ENCODE results near the gene CFI. TPM values are rescaled to one million over a fixed set of nuclear protein-coding genes. Genes with fewer than 3 reads are reported as not detected.

CFI gene
- not detected for total RNA-seq (2013)
- polyA plus RNA-seq, result not detected
- not detected in 2 replicates for polyA minus RNA-seq
- 0 to 1.5 (median 0) reads per million in 11 experiments for total RNA-seq

- H2AFZ ChIP-seq (ENCODE audit: insufficient read depth, low read depth, low read length, poor library complexity, severe bottlenecking), result peak within 1 kb of the TSS; percentile 7
- no CpG with 5 or more reads among the region's 2 CpGs for WGBS (ENCODE audit: insufficient coverage)
- no peak within 1 kb of the TSS for H3K9ac ChIP-seq (ENCODE audit: insufficient read depth, low read length, poor library complexity, severe bottlenecking)
- no peaks in the 10 kb centered on the region for H3K36me3 ChIP-seq (replicated peaks in 1 of 2; ENCODE audit: control insufficient read depth in 1 of 2, insufficient read depth in 2 of 2, low read length in 2 of 2)
- Mint-ChIP-seq H3K27ac (no peak within 1 kb of the TSS), H3K36me3 (no peaks in the 10 kb centered on the region), H3K4me3 (peak within 1 kb of the TSS in 1 of 2 donors; percentile 26), H3K27me3 (ENCODE audit: low read depth in 3 of 3) (peaks cover 0 to 2% (median 0%) of the 10 kb centered on the region in 3 donors), H3K4me1 (peaks cover 2% of the 10 kb centered on the region), H3K9me3 (peaks cover 0 to 2% (median 0%) of the 10 kb centered on the region in 7 donors)
- TF ChIP-seq CTCF (IDR thresholded peaks at IDR 0.05), result no peak
- intact Hi-C loops (cut with micrococcal nuclease), result no loop called here
- no peaks in the 10 kb centered on the region for H3K4me1 ChIP-seq (ENCODE audit: control insufficient read depth in 1 of 2, insufficient read depth in 2 of 2, low read length in 2 of 2)
- no peak within 1 kb of the TSS for H3K4me2 ChIP-seq (replicated peaks; ENCODE audit: extremely low read depth, low read length, poor library complexity, severe bottlenecking)
- H4K20me1 ChIP-seq (ENCODE audit: insufficient read depth, low read length), result no peaks in the 10 kb centered on the region
- H3K27ac ChIP-seq (ENCODE audit: low read depth in 1 of 2, low read length in 2 of 2), result no peak within 1 kb of the TSS
- H3K27me3 ChIP-seq (ENCODE audit: control insufficient read depth in 2 of 2, insufficient read depth in 2 of 2, low read length in 2 of 2), result no peaks in the 10 kb centered on the region
- no peak within 1 kb of the TSS for H3K4me3 ChIP-seq (replicated peaks in 1 of 3; ENCODE audit: low read depth in 2 of 3, low read length in 3 of 3)
- H3K9me3 ChIP-seq (replicated peaks in 1 of 2; ENCODE audit: control insufficient read depth in 1 of 2, insufficient read depth in 1 of 2, low read length in 2 of 2), result no peaks in the 10 kb centered on the region
- no peaks in the 10 kb centered on the region for H3K79me2 ChIP-seq (ENCODE audit: insufficient read depth, low read length)
- DNase-seq, result no peak
Measured at GRCh38 chr4:109801895-109802319, at the start of gene CFI. Gene CFI (minus strand): TSS chr4:109801999. CDS start chr4:109801971, 28 bp downstream.

GRCh38 chr4:109850601-109851000 is 48.8 kb upstream of the CFI start:
- no peak for DNase-seq
- intact Hi-C loops (cut with micrococcal nuclease), result no loop called here
- Histone ChIP-seq H3K9me3 (replicated peaks in 1 of 2; ENCODE audit: control insufficient read depth in 1 of 2, insufficient read depth in 1 of 2, low read length in 2 of 2) (no peaks in the 10 kb centered on the region), H3K79me2 (ENCODE audit: insufficient read depth, low read length) (no peaks in the 10 kb centered on the region), H3K27ac (ENCODE audit: low read depth in 1 of 2, low read length in 2 of 2) (no peak overlapping the region), H3K4me1 (ENCODE audit: control insufficient read depth in 1 of 2, insufficient read depth in 2 of 2, low read length in 2 of 2) (no peaks in the 10 kb centered on the region), H3K27me3 (ENCODE audit: control insufficient read depth in 2 of 2, insufficient read depth in 2 of 2, low read length in 2 of 2) (no peaks in the 10 kb centered on the region), H2AFZ (ENCODE audit: insufficient read depth, low read depth, low read length, poor library complexity, severe bottlenecking) (no peak overlapping the region), H4K20me1 (ENCODE audit: insufficient read depth, low read length) (no peaks in the 10 kb centered on the region), H3K9ac (ENCODE audit: insufficient read depth, low read length, poor library complexity, severe bottlenecking) (no peak overlapping the region), H3K4me2 (replicated peaks; ENCODE audit: extremely low read depth, low read length, poor library complexity, severe bottlenecking) (no peak overlapping the region), H3K4me3 (replicated peaks in 1 of 3; ENCODE audit: low read depth in 2 of 3, low read length in 3 of 3) (no peak overlapping the region), H3K36me3 (replicated peaks in 1 of 2; ENCODE audit: control insufficient read depth in 1 of 2, insufficient read depth in 2 of 2, low read length in 2 of 2) (no peaks in the 10 kb centered on the region)
- peaks cover 0 to 6% (median 1%) of the 10 kb centered on the region in 3 donors for H3K27me3 Mint-ChIP-seq (ENCODE audit: low read depth in 3 of 3)
- no peaks in the 10 kb centered on the region for H3K36me3 Mint-ChIP-seq
- WGBS (ENCODE audit: insufficient coverage), result 71% methylated on average over 4 of the region's 5 CpGs
- H3K4me3 Mint-ChIP-seq, result no peak overlapping the region
- no peak overlapping the region for H3K27ac Mint-ChIP-seq
- peaks cover 5% of the 10 kb centered on the region for H3K4me1 Mint-ChIP-seq
- TF ChIP-seq CTCF (IDR thresholded peaks at IDR 0.05), result no peak
- H3K9me3 Mint-ChIP-seq, result peaks cover 0 to 6% (median 1%) of the 10 kb centered on the region in 7 donors

Data from CD14-positive monocyte (primary cell).